HG03095 (cell line): ENCODE results near the gene GABARAP.
A peak's percentile ranks its signal among the peaks of the same experiment; 100 is the strongest.

Source experiments
- ATAC-seq: cut with Tn5 transposase; IDR thresholded peaks from one replicate; pipeline ENCODE4 v1.9.1; 2021; ENCODE audit warnings: moderate library complexity; ENCODE audit not compliant: unreplicated experiment

The GABARAP gene

GRCh38 chr17:7241783-7242716 is at the start of gene GABARAP:
Gene GABARAP, minus strand, starts transcription at chr17:7242449. Its CDS starts 119 bp downstream, at chr17:7242330.
- no peak for ATAC-seq

DNA sequence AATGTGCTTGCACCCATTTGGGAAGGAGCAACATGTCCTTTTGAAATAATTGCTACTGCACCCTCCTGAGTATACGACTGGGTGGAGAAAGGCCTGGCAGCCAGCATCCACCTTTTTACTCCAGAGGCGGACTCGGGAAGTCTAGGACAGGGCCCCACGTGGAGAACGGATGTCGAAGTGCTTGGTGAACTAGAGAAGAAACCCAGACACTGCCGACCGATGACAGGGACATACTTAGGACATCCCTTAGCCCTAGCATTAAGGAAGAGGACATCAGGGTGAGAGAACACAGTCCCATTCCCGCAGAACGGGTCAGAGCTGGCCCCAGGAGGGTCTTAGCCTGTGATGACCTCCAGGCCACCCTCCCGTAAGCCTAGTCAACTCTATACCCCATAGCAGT is 48.4 kb upstream of the GABARAP start:
- ATAC-seq = no peak

DNA sequence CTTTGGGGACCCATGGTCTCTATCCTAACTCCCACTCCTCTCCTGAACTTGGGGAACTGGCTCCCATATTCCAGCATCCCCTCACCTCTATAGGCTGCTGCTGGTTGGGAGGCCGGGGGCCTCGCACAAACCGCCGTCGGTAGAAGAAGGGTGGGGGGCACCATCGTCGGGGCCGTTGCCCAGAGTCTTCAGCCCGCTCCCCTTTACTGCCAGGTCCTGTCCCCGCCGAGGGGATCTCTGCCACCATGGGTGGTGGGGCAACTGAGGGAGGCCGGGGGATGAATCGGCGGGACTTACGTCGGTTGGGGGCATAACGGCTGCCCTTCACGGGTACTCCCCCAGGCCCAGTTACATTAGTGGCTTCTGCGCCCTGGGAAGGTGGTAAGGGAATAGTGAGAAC is 47.9 kb upstream of the GABARAP start:
- ATAC-seq = no peak

- no peak for ATAC-seq
Observed at GRCh38 chr17:7289256-7290032, 47.2 kb upstream of the GABARAP start.

DNA sequence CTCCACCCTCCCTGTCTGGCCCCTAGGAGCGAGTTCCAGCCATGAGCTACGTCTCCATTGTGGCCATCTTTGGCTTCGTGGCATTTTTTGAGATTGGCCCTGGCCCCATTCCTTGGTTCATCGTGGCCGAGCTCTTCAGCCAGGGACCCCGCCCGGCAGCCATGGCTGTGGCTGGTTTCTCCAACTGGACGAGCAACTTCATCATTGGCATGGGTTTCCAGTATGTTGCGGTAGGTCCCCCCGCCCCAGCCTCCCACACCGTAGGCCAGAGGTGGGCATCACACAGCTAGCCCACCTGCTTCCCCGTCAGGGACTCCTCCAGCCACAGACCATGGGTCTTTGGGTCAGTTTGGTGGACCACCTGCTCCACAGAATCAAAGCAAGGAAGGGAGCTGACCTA is 43.4 kb upstream of the GABARAP start:
- no peak for ATAC-seq

DNA sequence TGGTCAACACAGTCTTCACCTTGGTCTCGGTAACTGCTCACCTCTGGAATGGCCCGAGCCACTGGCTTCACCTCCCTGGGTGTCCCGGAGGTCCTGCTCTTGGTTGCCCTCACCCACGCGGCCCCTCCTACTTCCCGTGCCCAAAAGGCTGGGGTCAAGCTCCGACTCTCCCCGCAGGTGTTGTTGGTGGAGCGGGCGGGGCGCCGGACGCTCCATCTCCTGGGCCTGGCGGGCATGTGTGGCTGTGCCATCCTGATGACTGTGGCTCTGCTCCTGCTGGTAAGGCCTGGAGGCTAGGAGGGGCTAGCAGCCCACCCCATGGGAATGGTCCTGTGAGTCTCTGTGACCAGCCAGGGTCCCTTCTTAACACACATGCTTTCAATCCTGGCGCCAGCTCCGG is 42.7 kb upstream of the GABARAP start:
- ATAC-seq = no peak

GRCh38 chr17:7283471-7284216 is 41.4 kb upstream of the GABARAP start:
- no peak for ATAC-seq

DNA sequence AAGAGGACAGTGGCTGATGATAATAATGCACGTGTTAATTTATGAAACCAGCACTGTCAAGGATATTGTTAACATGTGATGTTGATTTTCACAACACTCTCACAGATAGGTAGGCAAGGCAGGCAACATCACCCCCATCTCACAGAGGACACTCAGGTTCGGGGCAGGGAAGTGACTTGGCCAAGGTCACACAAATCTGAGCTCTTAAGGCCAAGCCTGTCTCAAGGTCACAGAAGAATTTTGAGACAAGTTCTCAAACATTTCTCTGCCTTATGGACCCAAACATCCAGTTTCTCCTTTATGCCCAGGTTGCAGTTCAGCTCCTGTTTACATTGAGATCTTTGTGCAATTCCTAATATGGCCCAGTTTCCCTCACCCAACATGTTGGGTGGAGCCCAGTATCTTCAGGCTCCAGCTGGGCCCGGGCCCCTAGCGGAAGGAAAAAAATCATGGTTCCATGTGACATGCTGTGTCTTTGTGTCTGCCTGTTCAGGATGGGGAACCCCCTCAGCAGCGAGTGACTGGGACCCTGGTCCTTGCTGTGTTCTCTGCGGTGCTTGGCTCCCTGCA is 40.6 kb upstream of the GABARAP start:
- no peak for ATAC-seq

GRCh38 chr17:7281953-7282751 is 39.9 kb upstream of the GABARAP start:
- ATAC-seq = no peak

DNA sequence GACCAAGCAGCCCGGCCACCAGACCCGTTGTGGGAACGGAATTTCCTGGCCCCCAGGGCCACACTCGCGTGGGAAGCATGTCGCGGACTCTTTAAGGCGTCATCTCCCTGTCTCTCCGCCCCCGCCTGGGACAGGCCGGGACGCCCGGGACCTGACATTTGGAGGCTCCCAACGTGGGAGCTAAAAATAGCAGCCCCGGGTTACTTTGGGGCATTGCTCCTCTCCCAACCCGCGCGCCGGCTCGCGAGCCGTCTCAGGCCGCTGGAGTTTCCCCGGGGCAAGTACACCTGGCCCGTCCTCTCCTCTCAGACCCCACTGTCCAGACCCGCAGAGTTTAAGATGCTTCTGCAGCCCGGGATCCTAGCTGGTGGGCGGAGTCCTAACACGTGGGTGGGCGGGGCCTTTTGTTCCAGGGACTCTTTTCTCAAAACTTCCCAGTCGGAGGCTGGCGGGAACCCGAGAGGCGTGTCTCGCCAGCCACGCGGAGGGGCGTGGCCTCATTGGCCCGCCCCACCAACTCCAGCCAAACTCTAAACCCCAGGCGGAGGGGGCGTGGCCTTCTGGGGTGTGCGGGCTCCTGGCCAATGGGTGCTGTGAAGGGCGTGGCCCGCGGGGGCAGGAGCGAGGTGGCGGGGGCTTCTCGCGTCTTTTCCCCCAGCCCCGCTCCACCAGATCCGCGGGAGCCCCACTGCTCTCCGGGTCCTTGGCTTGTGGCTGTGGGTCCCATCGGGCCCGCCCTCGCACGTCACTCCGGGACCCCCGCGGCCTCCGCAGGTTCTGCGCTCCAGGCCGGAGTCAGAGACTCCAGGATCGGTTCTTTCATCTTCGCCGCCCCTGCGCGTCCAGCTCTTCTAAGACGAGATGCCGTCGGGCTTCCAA is 39.1 kb upstream of the GABARAP start, which contains the start of gene SLC2A4:
TSS of gene SLC2A4 (plus strand) at position 645 of the 879 bp plus-strand sequence. CDS start at position 862, 217 bp downstream.
- ATAC-seq = no peak

GRCh38 chr17:7280519-7281073 is 38.3 kb upstream of the GABARAP start:
- ATAC-seq = peak; percentile 63

DNA sequence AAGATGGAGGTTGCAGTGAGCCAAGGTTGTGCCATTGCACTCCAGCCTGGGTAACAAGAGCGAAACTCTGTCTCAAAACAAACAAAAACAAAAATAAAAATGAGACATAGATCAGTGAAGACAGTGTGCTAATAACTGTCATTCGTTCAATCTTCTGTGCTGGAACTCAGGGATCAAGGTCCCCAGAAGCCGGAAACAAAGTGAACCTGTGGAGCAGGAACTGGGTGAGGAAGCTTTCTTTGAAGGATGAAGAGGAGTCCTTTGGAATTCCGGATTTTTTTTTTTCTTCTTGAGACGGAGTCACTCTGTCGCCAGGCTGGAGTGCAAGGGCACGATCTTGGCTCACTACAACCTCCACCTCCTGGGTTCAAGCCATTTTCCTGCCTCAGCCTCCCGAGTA is 37.2 kb upstream of the GABARAP start:
- no peak for ATAC-seq

DNA sequence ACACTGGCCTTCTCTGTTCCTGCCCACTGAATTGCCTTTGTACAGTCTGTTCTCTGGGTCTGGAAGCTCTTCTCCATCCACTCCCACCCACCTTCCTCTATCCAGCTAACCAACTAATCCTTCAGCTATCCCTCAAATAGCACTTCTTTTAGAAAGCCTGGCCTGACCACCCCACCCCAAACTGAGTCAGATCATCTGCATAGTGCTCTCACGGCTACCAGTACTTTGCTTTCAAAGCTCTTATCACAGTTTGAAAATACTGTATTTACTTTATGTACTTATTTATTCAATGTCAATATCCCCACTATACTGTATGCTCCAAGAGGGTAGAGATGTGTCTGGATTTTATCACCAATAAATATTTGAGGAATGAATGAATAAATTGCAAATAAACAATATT is 24.5 kb upstream of the GABARAP start:
- no peak for ATAC-seq

DNA sequence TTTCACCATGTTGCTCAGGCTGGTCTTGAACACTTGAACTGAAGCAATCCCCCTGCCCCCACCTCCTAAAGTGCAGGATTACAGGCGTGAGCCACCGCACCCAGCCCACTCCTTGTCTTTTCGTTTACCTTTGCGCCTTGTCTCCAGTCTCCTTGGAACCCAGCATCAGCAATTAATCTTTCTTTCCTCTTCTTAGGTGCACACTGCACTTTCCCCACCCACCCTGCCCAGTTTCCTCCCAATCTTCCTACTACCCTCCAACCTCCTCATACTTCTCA is 21.5 kb upstream of the GABARAP start:
- no peak for ATAC-seq

- no peak for ATAC-seq
Observed at GRCh38 chr17:7262935-7263800, 20.9 kb upstream of the GABARAP start.

DNA sequence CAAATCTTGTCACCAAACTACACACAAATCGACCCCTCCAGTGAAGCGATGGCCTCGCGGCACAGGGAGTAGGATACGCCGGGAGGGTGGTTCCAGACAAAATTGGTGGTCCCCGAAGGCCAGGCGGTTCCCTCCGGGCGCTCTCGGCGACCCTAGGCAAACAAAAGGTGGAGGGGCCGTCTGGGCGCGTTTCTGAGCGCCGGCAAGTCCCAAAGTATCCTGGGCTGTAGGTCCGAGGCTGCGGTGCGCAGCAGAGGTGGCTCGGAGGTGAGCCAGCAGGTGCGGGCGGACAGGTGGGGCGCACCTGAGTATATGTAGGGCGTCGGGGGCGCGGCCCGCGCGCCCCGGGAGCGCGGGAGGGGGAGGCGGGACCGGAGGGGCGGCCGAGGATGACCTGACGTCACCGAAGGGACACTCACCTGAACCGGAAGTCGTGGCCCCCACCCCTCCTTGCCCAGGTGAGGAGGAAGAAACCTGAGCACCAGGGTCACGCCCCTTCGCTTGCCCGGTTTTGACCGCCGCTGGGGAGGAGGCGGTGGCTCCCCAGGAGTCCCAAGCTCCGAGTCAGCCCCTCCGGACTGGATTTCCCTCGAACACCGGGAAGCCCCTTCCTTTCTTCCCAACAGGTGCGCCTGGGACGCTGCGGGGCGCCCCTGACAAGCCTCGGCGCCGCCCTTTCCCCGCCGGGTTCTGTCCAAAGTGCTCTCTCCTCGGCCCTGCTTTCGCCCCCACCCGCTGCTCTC is 20.1 kb upstream of the GABARAP start, which contains the start of gene CLDN7:
TSS of gene CLDN7 (minus strand) at position 287 of the 743 bp plus-strand sequence. CDS start 435 bp downstream, outside the sequence.
- ATAC-seq = no peak
